Measurements from ENCODE around the gene ASPHD2. TPM values are rescaled to one million over a fixed set of nuclear protein-coding genes. Genes with fewer than 3 reads are reported as not detected.
A peak's percentile ranks its signal among the peaks of the same experiment; 100 is the strongest.

The ASPHD2 gene
- total and polyA plus RNA-seq, 11 donors, result 0.07 to 1.5 (median 0.14) TPM; not detected in 2

- TF ChIP-seq POLR2A (IDR thresholded peaks at IDR 0.05) (no peak), CTCF (IDR thresholded peaks at IDR 0.05) (no peak)
- Histone ChIP-seq H3K4me3 (peak overlapping the region in 3 of 12 donors; percentile 76 to 90 (median 84)), H3K4me1 (peaks cover 9 to 64% (median 50%) of the 10 kb centered on the region in 12 donors), H3K27me3 (no peaks in the 10 kb centered on the region), H3K36me3 (peaks cover 0 to 40% (median 15%) of the 10 kb centered on the region in 9 donors), H3K27ac (peak overlapping the region in 1 of 12 donors; percentile 29), H3K9me3 (no peaks in the 10 kb centered on the region)
- ATAC-seq, result no peak
- DNase-seq, result no peak
- WGBS, 4 donors, result 45 to 48% (median 47%) methylated on average over 5 of the region's 5 CpGs
- intact Hi-C loops (cut with DNase I), result no loop called here
Observed at GRCh38 chr22:26482161-26482560, 53.1 kb downstream of the ASPHD2 start.

- peak in 2 of 4 donors; percentile 1 to 17 for ATAC-seq
- intact Hi-C loops (cut with DNase I), result no loop called here
- no peak for DNase-seq
Observed at GRCh38 chr22:26483043-26483438, 54.0 kb downstream of the ASPHD2 start.

GRCh38 chr22:26483439-26484359, 54.6 kb downstream of the ASPHD2 start, which contains the start of the genes HPS4 and SRRD:
TSS of gene HPS4 (minus strand) at chr22:26483783. CDS start at chr22:26481762, 2,021 bp downstream.
TSS of gene SRRD (plus strand) at chr22:26483877. CDS start at chr22:26483891, 14 bp downstream.
- H3K4me1 ChIP-seq, result peaks cover 9 to 64% (median 50%) of the 10 kb centered on the region in 12 donors
- TF ChIP-seq CTCF (IDR thresholded peaks at IDR 0.05) (no peak), POLR2A (IDR thresholded peaks at IDR 0.05) (peak; percentile 8 to 79)
- DNase-seq (peak; percentile 88 to 95 (median 91)), ATAC-seq (peak; percentile 65 to 96 (median 96))
- intact Hi-C loops (cut with DNase I), result no loop called here
- peaks cover 0 to 42% (median 22%) of the 10 kb centered on the region in 9 donors for H3K36me3 ChIP-seq
- H3K4me3 ChIP-seq, result peak within 1 kb of the TSS; percentile 64 to 100 (median 86)
- peak within 1 kb of the TSS; percentile 85 to 98 (median 90) for H3K27ac ChIP-seq
- no peaks in the 10 kb centered on the region for H3K9me3 ChIP-seq
- no peaks in the 10 kb centered on the region for H3K27me3 ChIP-seq
- WGBS, 4 donors, result 1 to 2% (median 1%) methylated on average over 20 to 85 of the region's 85 CpGs

More at GRCh38 chr22:26483043-26483438, 54.0 kb downstream of the ASPHD2 start:
- Histone ChIP-seq H3K9me3 (no peaks in the 10 kb centered on the region), H3K27ac (peak overlapping the region; percentile 85 to 98 (median 90)), H3K36me3 (peaks cover 0 to 40% (median 16%) of the 10 kb centered on the region in 9 donors), H3K27me3 (no peaks in the 10 kb centered on the region), H3K4me1 (peaks cover 9 to 64% (median 50%) of the 10 kb centered on the region in 12 donors), H3K4me3 (peak overlapping the region; percentile 64 to 100 (median 86))
- TF ChIP-seq CTCF (IDR thresholded peaks at IDR 0.05) (no peak), POLR2A (IDR thresholded peaks at IDR 0.05) (no peak)
- 6 to 9% (median 7%) methylated on average over 7 of the region's 7 CpGs for WGBS, 4 donors

- H3K4me3 ChIP-seq, result peak overlapping the region; percentile 64 to 100 (median 86)
- H3K27me3 ChIP-seq, result no peaks in the 10 kb centered on the region
- no peak for DNase-seq
- intact Hi-C loops (cut with DNase I), result no loop called here
- 4 to 8% (median 5%) methylated on average over 6 of the region's 6 CpGs for WGBS, 4 donors
- peak overlapping the region in 10 of 12 donors; percentile 85 to 98 (median 91) for H3K27ac ChIP-seq
- no peak for ATAC-seq
- H3K4me1 ChIP-seq, result peaks cover 9 to 59% (median 46%) of the 10 kb centered on the region in 12 donors
- TF ChIP-seq POLR2A (IDR thresholded peaks at IDR 0.05) (no peak), CTCF (IDR thresholded peaks at IDR 0.05) (no peak)
- no peaks in the 10 kb centered on the region for H3K9me3 ChIP-seq
- peaks cover 0 to 45% (median 29%) of the 10 kb centered on the region in 9 donors for H3K36me3 ChIP-seq
Observed at GRCh38 chr22:26484360-26484706, 55.3 kb downstream of the ASPHD2 start.
